HG03066 (cell line): Measurements from ENCODE around the gene GABARAP.
A peak's percentile ranks its signal among the peaks of the same experiment; 100 is the strongest.

Experiments
- ATAC-seq: cut with Tn5 transposase; IDR thresholded peaks from one replicate; pipeline ENCODE4 v1.9.1; 2021; ENCODE audit warnings: low read depth; ENCODE audit not compliant: unreplicated experiment

GABARAP gene

GRCh38 chr17:7223375-7223774, 18.9 kb downstream of the GABARAP start:
- ATAC-seq = no peak

- ATAC-seq = no peak
These were observed 19.3 kb downstream of the GABARAP start for GRCh38 chr17:7222972-7223292.

GRCh38 chr17:7222093-7222971, 19.9 kb downstream of the GABARAP start:
- no peak for ATAC-seq

- no peak for ATAC-seq
These were observed 20.8 kb downstream of the GABARAP start for GRCh38 chr17:7221278-7222092.

GRCh38 chr17:7220593-7221277, 21.5 kb downstream of the GABARAP start:
- ATAC-seq = no peak

- no peak for ATAC-seq
These were observed 22.2 kb downstream of the GABARAP start, which contains the start of the genes ACADVL and DLG4 for GRCh38 chr17:7219812-7220592. Gene ACADVL (plus strand): TSS chr17:7219938. CDS start chr17:7219985, 47 bp downstream. Gene DLG4 (minus strand): TSS chr17:7219836.

- no peak for ATAC-seq
These were observed 22.9 kb downstream of the GABARAP start for GRCh38 chr17:7219229-7219811.

- no peak for ATAC-seq
These were observed 23.5 kb downstream of the GABARAP start for GRCh38 chr17:7218758-7219157.

GRCh38 chr17:7218166-7218565, 24.1 kb downstream of the GABARAP start:
- ATAC-seq = no peak

GRCh38 chr17:7217113-7217987, 24.9 kb downstream of the GABARAP start:
- no peak for ATAC-seq

GRCh38 chr17:7216242-7217112, 25.8 kb downstream of the GABARAP start:
- no peak for ATAC-seq

- no peak for ATAC-seq
These were observed 26.5 kb downstream of the GABARAP start for GRCh38 chr17:7215652-7216180.

- ATAC-seq = no peak
These were observed 27.1 kb downstream of the GABARAP start for GRCh38 chr17:7215136-7215638.

GRCh38 chr17:7214300-7215135, 27.7 kb downstream of the GABARAP start:
- peak; percentile 76 for ATAC-seq

GRCh38 chr17:7213895-7214299, 28.4 kb downstream of the GABARAP start:
- no peak for ATAC-seq

- no peak for ATAC-seq
These were observed 30.6 kb downstream of the GABARAP start for GRCh38 chr17:7211491-7212273.
